Measurements from ENCODE around the gene SCUBE1.

GRCh38 chr22:43152003-43152356 lies 191.2 kb downstream of the SCUBE1 start:
- TF ChIP-seq, protein P1, sequence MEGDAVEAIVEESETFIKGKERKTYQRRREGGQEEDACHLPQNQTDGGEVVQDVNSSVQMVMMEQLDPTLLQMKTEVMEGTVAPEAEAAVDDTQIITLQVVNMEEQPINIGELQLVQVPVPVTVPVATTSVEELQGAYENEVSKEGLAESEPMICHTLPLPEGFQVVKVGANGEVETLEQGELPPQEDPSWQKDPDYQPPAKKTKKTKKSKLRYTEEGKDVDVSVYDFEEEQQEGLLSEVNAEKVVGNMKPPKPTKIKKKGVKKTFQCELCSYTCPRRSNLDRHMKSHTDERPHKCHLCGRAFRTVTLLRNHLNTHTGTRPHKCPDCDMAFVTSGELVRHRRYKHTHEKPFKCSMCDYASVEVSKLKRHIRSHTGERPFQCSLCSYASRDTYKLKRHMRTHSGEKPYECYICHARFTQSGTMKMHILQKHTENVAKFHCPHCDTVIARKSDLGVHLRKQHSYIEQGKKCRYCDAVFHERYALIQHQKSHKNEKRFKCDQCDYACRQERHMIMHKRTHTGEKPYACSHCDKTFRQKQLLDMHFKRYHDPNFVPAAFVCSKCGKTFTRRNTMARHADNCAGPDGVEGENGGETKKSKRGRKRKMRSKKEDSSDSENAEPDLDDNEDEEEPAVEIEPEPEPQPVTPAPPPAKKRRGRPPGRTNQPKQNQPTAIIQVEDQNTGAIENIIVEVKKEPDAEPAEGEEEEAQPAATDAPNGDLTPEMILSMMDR (IDR thresholded peaks at IDR 0.05), result no peak
- TF ChIP-seq POLR2A (IDR thresholded peaks at IDR 0.05), result peak in 1 of 2 donors; percentile 22
